GM19351 (cell line): ENCODE data around the gene C13orf46.
"Not testable (repeated sequence)": the region's sequence is repeated elsewhere in the genome, so short reads cannot be mapped to it uniquely, and the experiment has no call there.

Experiments used
- ATAC-seq: cut with Tn5 transposase; IDR thresholded peaks from one replicate; pipeline ENCODE4 v1.9.1; 2021; ENCODE audit warnings: mild to moderate bottlenecking, moderate library complexity; ENCODE audit not compliant: unreplicated experiment

C13orf46 gene

GRCh38 chr13:113973218-113974164 is at the start of gene C13orf46:
Gene C13orf46 (minus strand): TSS chr13:113974076. CDS start chr13:113973997, 79 bp downstream.
- no peak for ATAC-seq

- no peak for ATAC-seq
Measured at GRCh38 chr13:114022876-114023275, 49.0 kb upstream of the C13orf46 start.

GRCh38 chr13:114022309-114022669 is 48.4 kb upstream of the C13orf46 start:
- ATAC-seq: no peak

- ATAC-seq: no peak
Measured at GRCh38 chr13:114021464-114022308, 47.8 kb upstream of the C13orf46 start.

GRCh38 chr13:114020750-114021463 is 47.0 kb upstream of the C13orf46 start:
- no peak for ATAC-seq

- ATAC-seq: not testable (repeated sequence)
Measured at GRCh38 chr13:114020134-114020533, 46.3 kb upstream of the C13orf46 start.

GRCh38 chr13:114019367-114019766 is 45.5 kb upstream of the C13orf46 start:
- no peak for ATAC-seq

GRCh38 chr13:114018461-114019055 is 44.7 kb upstream of the C13orf46 start:
- no peak for ATAC-seq

- no peak for ATAC-seq
Measured at GRCh38 chr13:114017966-114018365, 44.1 kb upstream of the C13orf46 start.

GRCh38 chr13:114017028-114017630 is 43.3 kb upstream of the C13orf46 start:
- ATAC-seq: no peak

GRCh38 chr13:114016321-114017027 is 42.6 kb upstream of the C13orf46 start:
- no peak for ATAC-seq

- no peak for ATAC-seq
Measured at GRCh38 chr13:114015969-114016295, 42.1 kb upstream of the C13orf46 start.

- ATAC-seq: no peak
Measured at GRCh38 chr13:114015111-114015968, 41.5 kb upstream of the C13orf46 start.

- ATAC-seq: no peak
Measured at GRCh38 chr13:114013952-114014629, 40.2 kb upstream of the C13orf46 start.

GRCh38 chr13:114013336-114013735 is 39.5 kb upstream of the C13orf46 start:
- no peak for ATAC-seq

- ATAC-seq: no peak
Measured at GRCh38 chr13:114012921-114013320, 39.0 kb upstream of the C13orf46 start.

- no peak for ATAC-seq
Measured at GRCh38 chr13:114012141-114012540, 38.3 kb upstream of the C13orf46 start.

GRCh38 chr13:114011226-114011625 is 37.4 kb upstream of the C13orf46 start:
- ATAC-seq: no peak
